ENCODE data around the gene TBC1D4.
"Not testable (repeated sequence)": the region's sequence is repeated elsewhere in the genome, so short reads cannot be mapped to it uniquely, and the experiment has no call there.

TBC1D4 gene

GRCh38 chr13:75324413-75324940 lies 157.5 kb downstream of the TBC1D4 start:
- DNase-seq = peak; percentile 13

- no peak for DNase-seq
Observed at GRCh38 chr13:75321084-75321483, 160.9 kb downstream of the TBC1D4 start.

GRCh38 chr13:75319254-75319653 lies 162.7 kb downstream of the TBC1D4 start:
- DNase-seq = peak; percentile 8

GRCh38 chr13:75318138-75318833 lies 163.7 kb downstream of the TBC1D4 start:
- no peak for DNase-seq

GRCh38 chr13:75316427-75316826 lies 165.5 kb downstream of the TBC1D4 start:
- DNase-seq = peak; percentile 9

- DNase-seq = no peak
Observed at GRCh38 chr13:75312884-75313520, 169.0 kb downstream of the TBC1D4 start.

GRCh38 chr13:75309981-75310580 lies 171.9 kb downstream of the TBC1D4 start:
- DNase-seq = no peak

DNA sequence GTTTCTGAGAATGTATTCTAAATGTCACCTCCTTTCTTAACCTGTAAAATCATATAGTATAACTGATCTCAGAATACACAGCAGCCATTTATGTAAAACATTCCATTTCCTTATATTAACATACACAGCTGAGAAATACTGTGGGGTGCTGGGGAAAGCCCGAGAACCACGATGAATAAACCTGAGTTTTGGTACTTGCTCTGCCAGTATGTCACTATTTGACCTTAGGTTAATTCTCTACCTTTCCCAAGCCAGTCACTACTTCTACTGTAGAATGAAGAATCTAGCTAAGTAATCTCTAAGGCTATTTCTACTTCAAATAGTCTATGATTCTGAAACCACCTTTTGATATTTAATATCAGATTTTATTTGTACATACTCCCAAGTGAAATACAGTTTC lies 173.7 kb downstream of the TBC1D4 start:
- DNase-seq = no peak

DNA sequence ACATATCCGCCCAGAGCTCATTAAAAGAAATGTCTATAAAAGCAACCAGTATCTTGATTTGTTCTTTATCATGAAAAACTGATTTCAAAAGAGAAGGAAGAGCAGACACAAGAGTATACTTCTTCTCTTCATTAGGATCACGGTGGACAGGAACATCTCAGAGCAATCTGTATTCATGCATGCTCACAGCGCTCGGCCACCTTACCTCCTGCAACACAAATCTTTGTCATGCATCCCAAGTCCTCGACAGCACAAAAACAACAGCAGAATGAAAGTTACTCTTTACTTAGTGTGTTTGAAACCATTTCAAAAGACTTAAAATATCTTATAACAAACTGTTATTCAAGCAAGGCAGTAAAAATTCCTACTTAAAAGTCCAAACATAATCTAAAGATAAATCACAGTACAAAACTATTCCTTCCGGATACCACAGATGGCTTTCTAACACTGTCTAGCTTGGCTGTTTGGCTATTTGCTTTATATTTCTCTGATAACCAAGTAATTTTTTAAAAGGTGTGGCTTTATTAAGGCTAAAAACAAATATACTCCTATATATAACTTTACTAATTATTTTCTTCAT lies 174.5 kb downstream of the TBC1D4 start:
- DNase-seq = no peak

DNA sequence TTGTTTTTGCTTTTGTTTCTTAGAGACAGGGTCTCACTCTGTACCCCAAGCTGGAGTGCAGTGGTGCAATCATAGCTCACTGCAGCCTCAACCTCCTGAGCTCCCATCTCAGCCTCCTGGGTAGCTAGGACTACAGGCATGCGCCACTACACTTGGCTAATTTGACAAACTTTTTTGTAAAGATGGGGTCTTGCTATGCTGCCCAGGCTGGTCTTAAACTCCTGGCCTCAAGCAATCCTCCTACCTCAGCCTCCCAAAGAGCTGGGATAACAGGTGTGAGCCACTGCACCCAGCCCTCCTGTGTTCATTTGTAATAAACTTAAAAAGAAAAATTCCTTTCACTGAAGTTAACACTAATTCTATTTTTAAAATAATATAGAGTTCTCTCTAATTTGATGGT lies 175.0 kb downstream of the TBC1D4 start:
- DNase-seq = not testable (repeated sequence)

GRCh38 chr13:75305059-75305458 lies 176.9 kb downstream of the TBC1D4 start:
- DNase-seq = no peak

DNA sequence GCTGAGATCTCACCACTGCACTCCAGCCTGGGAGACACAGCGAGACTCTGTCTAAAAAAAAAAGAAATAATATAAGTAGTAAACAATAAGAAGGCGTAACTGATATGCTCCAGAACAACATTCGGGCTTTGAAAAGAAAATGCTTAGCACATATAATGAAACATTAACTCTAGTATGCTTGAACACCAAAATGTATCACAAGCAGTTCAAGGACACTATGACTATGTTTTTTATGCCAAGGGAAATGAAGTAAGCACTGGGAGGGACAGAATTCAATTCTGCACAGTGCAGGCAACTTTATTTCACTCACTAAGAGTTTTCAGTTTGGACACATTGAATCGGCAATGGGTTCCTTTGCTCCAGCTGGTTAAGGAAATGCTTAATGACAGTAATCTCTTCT lies 178.7 kb downstream of the TBC1D4 start:
- no peak for DNase-seq

GRCh38 chr13:75302071-75302698 lies 179.8 kb downstream of the TBC1D4 start:
- no peak for DNase-seq

DNA sequence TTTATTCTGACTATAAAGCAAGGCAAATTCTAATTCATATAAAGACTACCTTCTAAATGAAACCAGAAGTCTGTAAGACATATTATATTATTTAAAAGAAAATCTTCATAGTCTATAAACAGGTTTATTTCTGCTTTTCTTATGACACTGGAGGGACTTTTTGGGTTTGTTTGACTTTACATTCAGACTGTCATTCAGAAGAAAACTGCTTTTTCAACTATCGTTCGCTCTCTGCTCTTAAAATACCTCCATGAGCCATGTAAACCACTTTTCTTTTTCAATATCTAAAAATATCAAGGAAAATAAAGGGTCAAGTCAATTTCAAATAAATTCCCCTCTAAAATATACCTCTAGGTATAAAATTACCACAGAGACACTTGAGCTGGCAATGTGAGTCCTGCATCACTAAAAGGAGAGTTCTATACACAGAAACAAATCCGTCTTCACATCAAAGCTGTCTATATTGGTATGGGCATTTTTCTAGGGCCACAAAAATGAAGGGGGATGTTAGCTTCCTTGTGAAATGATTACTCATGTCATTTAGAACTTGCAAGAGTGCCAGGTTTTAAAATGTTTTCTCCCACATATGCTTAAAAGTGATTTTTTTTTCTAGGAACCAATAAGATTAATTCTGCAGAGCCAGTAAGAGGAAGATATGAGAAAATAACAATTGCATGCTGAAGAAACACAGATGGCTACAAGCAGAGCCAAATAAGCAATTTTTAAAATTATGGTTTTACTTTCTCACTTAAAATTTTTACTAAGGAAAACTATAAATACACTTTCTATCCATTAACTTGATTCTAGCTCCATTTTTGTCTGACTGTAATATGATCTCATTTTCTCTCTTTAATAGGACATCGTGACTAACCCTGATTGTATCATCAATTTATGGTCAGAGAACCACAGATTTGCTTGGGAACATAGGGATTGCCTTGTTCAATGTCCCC lies 181.8 kb downstream of the TBC1D4 start:
- peak; percentile 49 for DNase-seq

GRCh38 chr13:75299246-75299645 lies 182.7 kb downstream of the TBC1D4 start:
- DNase-seq = no peak

- DNase-seq = no peak
Observed at GRCh38 chr13:75296641-75297040, 185.3 kb downstream of the TBC1D4 start.

DNA sequence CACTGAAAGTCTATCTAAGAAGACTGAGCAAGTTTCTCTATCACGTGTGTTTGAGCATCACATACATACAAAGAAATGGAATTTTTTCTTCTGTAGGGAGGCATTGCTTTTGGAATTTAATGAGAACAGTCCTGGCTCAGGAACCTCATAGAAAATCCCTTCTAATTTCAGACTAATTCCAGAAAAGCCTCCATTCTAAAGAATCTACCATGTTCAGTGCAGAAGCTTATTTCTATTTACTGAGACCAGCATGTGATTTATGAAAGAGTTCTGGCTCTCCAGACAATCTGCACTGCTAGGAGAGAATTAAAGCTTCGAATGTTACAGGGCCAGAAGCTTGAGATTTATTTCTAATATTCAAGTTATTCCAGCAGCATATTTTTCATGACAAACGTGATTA lies 186.8 kb downstream of the TBC1D4 start:
- no peak for DNase-seq

DNA sequence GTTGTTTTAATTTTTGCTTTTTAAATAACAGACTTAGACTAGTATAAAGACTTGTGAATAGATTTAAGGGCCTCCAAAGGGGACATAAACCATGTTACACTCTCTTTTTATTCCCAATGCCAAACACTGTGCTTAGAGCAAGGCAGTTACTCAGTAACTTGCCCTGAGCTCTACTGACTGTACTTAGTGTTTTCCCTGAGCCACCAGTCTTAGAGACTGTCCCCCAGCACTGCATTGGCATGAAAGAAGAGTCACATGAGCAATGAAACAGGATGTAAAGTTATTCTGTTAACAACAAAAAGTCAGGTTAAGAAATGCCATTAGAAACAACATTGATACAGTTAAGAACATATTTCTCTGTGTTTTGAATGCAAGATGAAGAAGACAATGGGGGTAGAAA lies 187.9 kb downstream of the TBC1D4 start:
- no peak for DNase-seq

DNA sequence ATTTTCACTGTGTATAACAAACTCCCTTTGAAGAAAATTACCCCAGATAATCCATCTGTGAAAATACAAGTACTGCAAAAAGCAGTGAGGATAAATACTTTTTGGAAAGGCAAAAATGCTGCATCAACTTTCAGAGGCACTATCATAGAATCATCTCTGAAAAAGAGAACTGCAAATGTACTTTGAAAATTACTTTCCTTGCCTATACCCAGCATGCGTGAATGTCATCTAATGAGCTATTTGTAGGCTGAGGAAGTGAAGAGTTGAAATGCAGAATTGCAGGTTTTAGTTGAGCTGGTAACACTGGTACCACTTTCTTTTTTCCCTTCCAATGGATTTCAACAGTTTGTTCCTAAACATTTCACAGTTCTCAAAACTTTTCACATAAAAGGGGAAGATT lies 196.7 kb downstream of the TBC1D4 start:
- no peak for DNase-seq

DNA sequence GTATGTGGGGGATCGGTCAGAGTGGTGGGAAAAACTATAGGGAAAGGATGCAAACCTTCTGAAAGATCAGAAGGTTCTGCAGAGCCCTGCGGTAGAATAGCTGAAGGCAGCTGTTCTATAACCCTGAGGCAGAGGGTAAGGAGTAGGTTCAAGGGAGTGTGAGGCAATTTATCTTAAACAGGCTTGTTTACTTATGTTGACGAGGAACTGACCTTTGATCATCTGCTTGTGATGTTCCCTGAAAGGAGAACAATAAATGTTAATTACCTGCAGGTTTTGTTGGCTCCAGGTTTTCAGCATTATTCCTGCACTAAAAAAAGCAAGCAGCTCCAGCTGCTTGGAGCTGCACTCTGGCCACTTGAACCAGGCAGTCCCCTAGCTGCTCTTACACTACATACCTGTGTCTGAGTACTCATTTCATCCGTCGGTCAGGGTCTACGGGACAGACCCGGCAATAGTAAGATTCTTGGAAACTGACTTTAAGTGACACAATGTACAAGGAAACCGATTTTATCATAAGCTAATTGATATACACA lies 202.1 kb downstream of the TBC1D4 start:
- no peak for DNase-seq

GRCh38 chr13:75273695-75274094 lies 208.3 kb downstream of the TBC1D4 start:
- not testable (repeated sequence) for DNase-seq

Data from fibroblast of skin of back (primary cell).